H1 (cell line): ENCODE data around the gene PSMD12. TPM values are rescaled to one million over a fixed set of nuclear protein-coding genes. Genes with fewer than 3 reads are reported as not detected.

Experiments used
- CHD1 ChIP-seq: IDR thresholded peaks from 2 replicates; pipeline ENCODE4 v1.6.1; 2012; ENCODE audit warnings: low read depth, low read length, improper control_type of control experiment
- EP300 ChIP-seq, 2 experiments: IDR thresholded peaks; 1 replicate in 1 of 2; 2 replicates in 1 of 2; pipeline ENCODE4 v1.6.1; 2011 to 2012; ENCODE audit warnings: low read depth in 2 of 2, low read length in 2 of 2, mild to moderate bottlenecking in 2 of 2, borderline replicate concordance in 1 of 2, inconsistent platforms in 1 of 2, moderate library complexity in 1 of 2
- KDM4A ChIP-seq: IDR thresholded peaks from one replicate; pipeline ENCODE4 v1.7.1; 2012; ENCODE audit warnings: low read depth, mild to moderate bottlenecking, moderate library complexity, low read length, inconsistent platforms; ENCODE audit not compliant: severe bottlenecking
- SAP30 ChIP-seq: fragments of 300-600 bp; sonication (generic); IDR thresholded peaks from 2 replicates; pipeline ENCODE4 v1.7.1; 2012; ENCODE audit warnings: low read length, moderate library complexity, mild to moderate bottlenecking, inconsistent platforms; ENCODE audit not compliant: insufficient read depth, insufficient replicate concordance
- SP4 ChIP-seq: IDR thresholded peaks from 2 replicates; pipeline ENCODE4 v1.6.1; 2012; ENCODE audit warnings: low read length, inconsistent platforms
- TAF7 ChIP-seq: optimal IDR thresholded peaks from 2 replicates; pipeline ENCODE3; 2011; ENCODE audit warnings: low read depth, mild to moderate bottlenecking, inconsistent platforms, low read length, moderate library complexity, borderline replicate concordance
- YY1 ChIP-seq: IDR thresholded peaks from 2 replicates; pipeline ENCODE4 v1.6.1; 2011; ENCODE audit warnings: low read depth, mild to moderate bottlenecking, low read length
- polyA plus RNA-seq, 7 experiments: library from polyadenylated mRNA; depleted of rRNA in 3 of 7; stranded (reverse) in 5 of 7; unstranded in 2 of 7; fragments of >200 nt in 5 of 7; fragments of 200-250 nt in 2 of 7; gene quantifications; 1 replicate in 5 of 7; 2 replicates in 1 of 7; 4 replicates in 1 of 7; pipeline versions ENCODE4 v1.2.1 to v1.2.3, GENCODE V29; 2011 to 2013; ENCODE audit warnings: missing spikeins in 2 of 7, mixed read lengths in 2 of 7
- total RNA-seq: library from RNA; stranded (reverse); fragmentation: NEBNext Ultra II Directional; extraction: Animal tissue kit (Norgen Biotek cat#: 25700); gene quantifications from 2 replicates; pipeline ENCODE4 v1.2.1, GENCODE V29; 2021
- TF ChIP-seq, protein P1 (sequence below): fragments of 300-600 bp; sonication (generic); IDR thresholded peaks from 2 replicates; pipeline ENCODE4 v1.7.1; 2012; ENCODE audit warnings: low read length, moderate library complexity, mild to moderate bottlenecking, inconsistent platforms; ENCODE audit not compliant: insufficient replicate concordance

The PSMD12 gene
- total and polyA plus RNA-seq, 2 of the 8 experiments (the other 6 are each of a cell fraction or from before 2014, with no cell fraction given) = 14.0 to 82.4 TPM

DNA sequence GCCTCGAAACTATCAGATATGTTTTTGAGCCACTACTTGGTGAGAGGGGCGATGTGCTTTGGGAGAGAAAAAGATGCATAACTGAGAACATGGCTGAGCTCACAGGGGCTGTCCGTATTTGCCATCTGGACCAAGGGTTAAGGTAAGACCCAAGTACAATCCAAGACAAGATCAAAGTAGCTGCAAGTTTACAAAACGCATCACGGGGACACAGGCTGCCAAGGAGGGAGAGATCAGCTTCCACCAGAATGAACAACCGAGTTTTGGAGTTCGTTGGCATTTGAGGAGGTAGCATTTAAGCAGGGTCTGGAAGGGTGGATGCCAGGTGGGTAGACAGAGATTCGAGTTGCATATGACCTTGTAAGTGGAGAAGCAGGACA, 12.9 kb upstream of the PSMD12 start (continued):
- TF ChIP-seq, protein P1, sequence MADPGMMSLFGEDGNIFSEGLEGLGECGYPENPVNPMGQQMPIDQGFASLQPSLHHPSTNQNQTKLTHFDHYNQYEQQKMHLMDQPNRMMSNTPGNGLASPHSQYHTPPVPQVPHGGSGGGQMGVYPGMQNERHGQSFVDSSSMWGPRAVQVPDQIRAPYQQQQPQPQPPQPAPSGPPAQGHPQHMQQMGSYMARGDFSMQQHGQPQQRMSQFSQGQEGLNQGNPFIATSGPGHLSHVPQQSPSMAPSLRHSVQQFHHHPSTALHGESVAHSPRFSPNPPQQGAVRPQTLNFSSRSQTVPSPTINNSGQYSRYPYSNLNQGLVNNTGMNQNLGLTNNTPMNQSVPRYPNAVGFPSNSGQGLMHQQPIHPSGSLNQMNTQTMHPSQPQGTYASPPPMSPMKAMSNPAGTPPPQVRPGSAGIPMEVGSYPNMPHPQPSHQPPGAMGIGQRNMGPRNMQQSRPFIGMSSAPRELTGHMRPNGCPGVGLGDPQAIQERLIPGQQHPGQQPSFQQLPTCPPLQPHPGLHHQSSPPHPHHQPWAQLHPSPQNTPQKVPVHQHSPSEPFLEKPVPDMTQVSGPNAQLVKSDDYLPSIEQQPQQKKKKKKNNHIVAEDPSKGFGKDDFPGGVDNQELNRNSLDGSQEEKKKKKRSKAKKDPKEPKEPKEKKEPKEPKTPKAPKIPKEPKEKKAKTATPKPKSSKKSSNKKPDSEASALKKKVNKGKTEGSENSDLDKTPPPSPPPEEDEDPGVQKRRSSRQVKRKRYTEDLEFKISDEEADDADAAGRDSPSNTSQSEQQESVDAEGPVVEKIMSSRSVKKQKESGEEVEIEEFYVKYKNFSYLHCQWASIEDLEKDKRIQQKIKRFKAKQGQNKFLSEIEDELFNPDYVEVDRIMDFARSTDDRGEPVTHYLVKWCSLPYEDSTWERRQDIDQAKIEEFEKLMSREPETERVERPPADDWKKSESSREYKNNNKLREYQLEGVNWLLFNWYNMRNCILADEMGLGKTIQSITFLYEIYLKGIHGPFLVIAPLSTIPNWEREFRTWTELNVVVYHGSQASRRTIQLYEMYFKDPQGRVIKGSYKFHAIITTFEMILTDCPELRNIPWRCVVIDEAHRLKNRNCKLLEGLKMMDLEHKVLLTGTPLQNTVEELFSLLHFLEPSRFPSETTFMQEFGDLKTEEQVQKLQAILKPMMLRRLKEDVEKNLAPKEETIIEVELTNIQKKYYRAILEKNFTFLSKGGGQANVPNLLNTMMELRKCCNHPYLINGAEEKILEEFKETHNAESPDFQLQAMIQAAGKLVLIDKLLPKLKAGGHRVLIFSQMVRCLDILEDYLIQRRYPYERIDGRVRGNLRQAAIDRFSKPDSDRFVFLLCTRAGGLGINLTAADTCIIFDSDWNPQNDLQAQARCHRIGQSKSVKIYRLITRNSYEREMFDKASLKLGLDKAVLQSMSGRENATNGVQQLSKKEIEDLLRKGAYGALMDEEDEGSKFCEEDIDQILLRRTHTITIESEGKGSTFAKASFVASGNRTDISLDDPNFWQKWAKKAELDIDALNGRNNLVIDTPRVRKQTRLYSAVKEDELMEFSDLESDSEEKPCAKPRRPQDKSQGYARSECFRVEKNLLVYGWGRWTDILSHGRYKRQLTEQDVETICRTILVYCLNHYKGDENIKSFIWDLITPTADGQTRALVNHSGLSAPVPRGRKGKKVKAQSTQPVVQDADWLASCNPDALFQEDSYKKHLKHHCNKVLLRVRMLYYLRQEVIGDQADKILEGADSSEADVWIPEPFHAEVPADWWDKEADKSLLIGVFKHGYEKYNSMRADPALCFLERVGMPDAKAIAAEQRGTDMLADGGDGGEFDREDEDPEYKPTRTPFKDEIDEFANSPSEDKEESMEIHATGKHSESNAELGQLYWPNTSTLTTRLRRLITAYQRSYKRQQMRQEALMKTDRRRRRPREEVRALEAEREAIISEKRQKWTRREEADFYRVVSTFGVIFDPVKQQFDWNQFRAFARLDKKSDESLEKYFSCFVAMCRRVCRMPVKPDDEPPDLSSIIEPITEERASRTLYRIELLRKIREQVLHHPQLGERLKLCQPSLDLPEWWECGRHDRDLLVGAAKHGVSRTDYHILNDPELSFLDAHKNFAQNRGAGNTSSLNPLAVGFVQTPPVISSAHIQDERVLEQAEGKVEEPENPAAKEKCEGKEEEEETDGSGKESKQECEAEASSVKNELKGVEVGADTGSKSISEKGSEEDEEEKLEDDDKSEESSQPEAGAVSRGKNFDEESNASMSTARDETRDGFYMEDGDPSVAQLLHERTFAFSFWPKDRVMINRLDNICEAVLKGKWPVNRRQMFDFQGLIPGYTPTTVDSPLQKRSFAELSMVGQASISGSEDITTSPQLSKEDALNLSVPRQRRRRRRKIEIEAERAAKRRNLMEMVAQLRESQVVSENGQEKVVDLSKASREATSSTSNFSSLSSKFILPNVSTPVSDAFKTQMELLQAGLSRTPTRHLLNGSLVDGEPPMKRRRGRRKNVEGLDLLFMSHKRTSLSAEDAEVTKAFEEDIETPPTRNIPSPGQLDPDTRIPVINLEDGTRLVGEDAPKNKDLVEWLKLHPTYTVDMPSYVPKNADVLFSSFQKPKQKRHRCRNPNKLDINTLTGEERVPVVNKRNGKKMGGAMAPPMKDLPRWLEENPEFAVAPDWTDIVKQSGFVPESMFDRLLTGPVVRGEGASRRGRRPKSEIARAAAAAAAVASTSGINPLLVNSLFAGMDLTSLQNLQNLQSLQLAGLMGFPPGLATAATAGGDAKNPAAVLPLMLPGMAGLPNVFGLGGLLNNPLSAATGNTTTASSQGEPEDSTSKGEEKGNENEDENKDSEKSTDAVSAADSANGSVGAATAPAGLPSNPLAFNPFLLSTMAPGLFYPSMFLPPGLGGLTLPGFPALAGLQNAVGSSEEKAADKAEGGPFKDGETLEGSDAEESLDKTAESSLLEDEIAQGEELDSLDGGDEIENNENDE = no peak
- TF ChIP-seq SP4 (no peak), CHD1 (no peak), KDM4A (no peak), SAP30 (no peak), EP300 (IDR thresholded peaks at IDR 0.05; ENCODE audit: borderline replicate concordance in 1 of 2, low read depth in 2 of 2, low read length in 2 of 2) (no peak), TAF7 (no peak), YY1 (no peak)
- TF ChIP-seq, all 59 proteins: peak for 0
